Measurements from ENCODE around the gene PSMD1. TPM values are rescaled to one million over a fixed set of nuclear protein-coding genes. Genes with fewer than 3 reads are reported as not detected.
A peak's percentile ranks its signal among the peaks of the same experiment; 100 is the strongest.

Gene PSMD1
- total RNA-seq, 2 donors from 2014 or later: 47.1 to 73.1 TPM

- Histone ChIP-seq H3K27me3 (replicated peaks; ENCODE audit: insufficient read depth) (no peaks in the 10 kb centered on the region), H3K36me3 (no peaks in the 10 kb centered on the region), H3K4me3 (no peak overlapping the region), H3K27ac (peak overlapping the region; percentile 38 to 42), H3K9me3 (no peaks in the 10 kb centered on the region), H3K4me1 (replicated peaks) (no peaks in the 10 kb centered on the region)
- 94% methylated on average over 3 of the region's 3 CpGs for whole genome bisulfite sequencing
- TF ChIP-seq, protein P1, sequence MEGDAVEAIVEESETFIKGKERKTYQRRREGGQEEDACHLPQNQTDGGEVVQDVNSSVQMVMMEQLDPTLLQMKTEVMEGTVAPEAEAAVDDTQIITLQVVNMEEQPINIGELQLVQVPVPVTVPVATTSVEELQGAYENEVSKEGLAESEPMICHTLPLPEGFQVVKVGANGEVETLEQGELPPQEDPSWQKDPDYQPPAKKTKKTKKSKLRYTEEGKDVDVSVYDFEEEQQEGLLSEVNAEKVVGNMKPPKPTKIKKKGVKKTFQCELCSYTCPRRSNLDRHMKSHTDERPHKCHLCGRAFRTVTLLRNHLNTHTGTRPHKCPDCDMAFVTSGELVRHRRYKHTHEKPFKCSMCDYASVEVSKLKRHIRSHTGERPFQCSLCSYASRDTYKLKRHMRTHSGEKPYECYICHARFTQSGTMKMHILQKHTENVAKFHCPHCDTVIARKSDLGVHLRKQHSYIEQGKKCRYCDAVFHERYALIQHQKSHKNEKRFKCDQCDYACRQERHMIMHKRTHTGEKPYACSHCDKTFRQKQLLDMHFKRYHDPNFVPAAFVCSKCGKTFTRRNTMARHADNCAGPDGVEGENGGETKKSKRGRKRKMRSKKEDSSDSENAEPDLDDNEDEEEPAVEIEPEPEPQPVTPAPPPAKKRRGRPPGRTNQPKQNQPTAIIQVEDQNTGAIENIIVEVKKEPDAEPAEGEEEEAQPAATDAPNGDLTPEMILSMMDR (IDR thresholded peaks at IDR 0.05): no peak
- TF ChIP-seq POLR2AphosphoS5 (IDR thresholded peaks at IDR 0.05): no peak
- no peak for TF ChIP-seq POLR2A (IDR thresholded peaks at IDR 0.05)
- intact Hi-C loops (cut with DNase I): no loop called here
- no peak for DNase-seq (ENCODE audit: low spot score)
These were observed 165.1 kb downstream of the PSMD1 start for GRCh38 chr2:231221761-231222160.

Small RNA genes lying within 50 kb of the gene (small RNA-seq; reads per million reads assigned to genes)
- gene RNU1-93P: 0 reads per million in 2 donors

Other genes starting within 250 kb of the PSMD1 start
- 100 to 1,000 TPM; 104 to 137 TPM for gene ITM2C, start 191.9 kb upstream of the PSMD1 start, total RNA-seq
- gene GPR55, start 131.6 kb upstream of the PSMD1 start, total RNA-seq: 1 to 10 TPM in 1 of 2 donors, under 1 TPM in 1; 0.77 to 3.0 TPM
- 1 to 10 TPM in 1 of 2 donors, not detected in 1; 1.8 TPM for gene SPATA3, start 60.7 kb upstream of the PSMD1 start, total RNA-seq
- 10 to 100 TPM in 1 of 2 donors, 1 to 10 TPM in 1; 7.2 to 13.0 TPM for gene C2orf72, start 19.3 kb upstream of the PSMD1 start, total RNA-seq
- not detected for gene HTR2B, start 68.2 kb downstream of the PSMD1 start, total RNA-seq
- gene ARMC9, start 141.8 kb downstream of the PSMD1 start, total RNA-seq: 10 to 100 TPM; 11.3 to 40.0 TPM

All from prostate gland (tissue), 2 donors.